ENCODE measurements around the gene RPH3AL.

The RPH3AL gene

DNA sequence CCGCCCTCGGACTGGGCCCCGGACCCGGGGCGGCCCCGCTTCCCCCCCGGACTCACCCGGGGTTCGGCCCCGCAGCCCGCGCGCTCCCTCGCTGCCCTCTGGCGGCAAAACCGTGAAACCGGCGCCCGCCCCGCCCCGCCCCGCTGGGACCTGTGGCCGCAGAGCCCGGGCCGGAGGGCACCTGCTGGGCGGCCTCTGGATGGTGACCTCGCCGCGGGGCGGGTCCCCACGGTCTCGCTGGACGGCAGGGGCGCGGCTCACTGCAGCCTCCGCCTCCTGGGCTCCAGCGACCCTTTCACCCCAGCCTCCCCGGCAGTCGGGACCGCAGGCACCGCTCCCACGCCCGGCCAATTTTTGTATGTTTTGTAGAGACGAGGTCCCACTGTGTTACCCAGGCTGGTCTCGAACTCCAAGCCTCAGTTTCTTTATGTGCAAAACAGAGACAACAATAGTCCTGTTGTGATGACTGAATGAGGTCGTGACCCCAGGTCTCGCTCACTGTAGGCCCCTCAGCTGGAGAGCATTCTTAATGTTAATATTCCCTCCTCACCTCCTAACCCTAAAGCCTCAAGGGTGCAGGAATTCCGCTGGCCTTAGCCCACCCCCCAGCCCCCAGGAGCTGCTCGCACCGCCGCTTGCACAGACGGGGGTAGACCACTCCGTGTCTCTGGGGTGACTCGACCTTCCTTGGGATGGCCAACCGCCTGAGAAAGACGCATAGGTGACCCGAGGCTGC, 33.7 kb upstream of the RPH3AL start:
- no peak for TF ChIP-seq Cebpa-rat (IDR thresholded peaks at IDR 0.05)
- Histone ChIP-seq H3K27me3 (peaks cover 37% of the 10 kb centered on the region), H3K36me3 (no peaks in the 10 kb centered on the region), H3K27ac (peak overlapping the region; percentile 58; the same call in 1 of the 2 replicates), H3K4me2 (peak overlapping the region; percentile 82), H3K9ac (peak overlapping the region; percentile 66; the same call in 1 of the 2 replicates), H3K4me3 (peak overlapping the region; percentile 67), H3K4me1 (peaks cover 48% of the 10 kb centered on the region), H4K20me1 (peaks cover 25% of the 10 kb centered on the region), H3K9me3 (no peaks in the 10 kb centered on the region)

DNA sequence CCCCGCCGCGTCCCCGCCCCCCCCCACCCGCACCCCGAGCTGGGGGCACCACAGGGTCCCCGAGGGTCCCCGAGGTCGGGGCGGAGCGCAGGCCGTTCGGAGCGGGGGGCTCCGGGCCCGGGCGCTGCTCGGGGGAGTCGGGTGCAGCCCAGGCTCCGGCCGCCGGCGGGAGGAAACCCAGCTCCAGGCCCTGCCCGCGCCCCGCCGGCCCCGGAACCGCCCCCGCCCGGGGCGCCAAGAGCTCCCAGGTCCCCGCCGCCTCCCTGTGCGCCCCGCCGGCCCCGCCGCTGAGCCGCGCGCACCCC, 33.2 kb upstream of the RPH3AL start:
- peaks cover 37% of the 10 kb centered on the region for H3K27me3 ChIP-seq
- H3K36me3 ChIP-seq = no peaks in the 10 kb centered on the region
- H3K27ac ChIP-seq = peak overlapping the region; percentile 58; the same call in 1 of the 2 replicates
- H4K20me1 ChIP-seq = peaks cover 25% of the 10 kb centered on the region
- no peak for TF ChIP-seq Cebpa-rat (IDR thresholded peaks at IDR 0.05)
- peak overlapping the region; percentile 67 for H3K4me3 ChIP-seq
- H3K4me2 ChIP-seq = peak overlapping the region; percentile 82
- peaks cover 47% of the 10 kb centered on the region for H3K4me1 ChIP-seq
- H3K9me3 ChIP-seq = no peaks in the 10 kb centered on the region
- peak overlapping the region; percentile 66; the same call in 1 of the 2 replicates for H3K9ac ChIP-seq

DNA sequence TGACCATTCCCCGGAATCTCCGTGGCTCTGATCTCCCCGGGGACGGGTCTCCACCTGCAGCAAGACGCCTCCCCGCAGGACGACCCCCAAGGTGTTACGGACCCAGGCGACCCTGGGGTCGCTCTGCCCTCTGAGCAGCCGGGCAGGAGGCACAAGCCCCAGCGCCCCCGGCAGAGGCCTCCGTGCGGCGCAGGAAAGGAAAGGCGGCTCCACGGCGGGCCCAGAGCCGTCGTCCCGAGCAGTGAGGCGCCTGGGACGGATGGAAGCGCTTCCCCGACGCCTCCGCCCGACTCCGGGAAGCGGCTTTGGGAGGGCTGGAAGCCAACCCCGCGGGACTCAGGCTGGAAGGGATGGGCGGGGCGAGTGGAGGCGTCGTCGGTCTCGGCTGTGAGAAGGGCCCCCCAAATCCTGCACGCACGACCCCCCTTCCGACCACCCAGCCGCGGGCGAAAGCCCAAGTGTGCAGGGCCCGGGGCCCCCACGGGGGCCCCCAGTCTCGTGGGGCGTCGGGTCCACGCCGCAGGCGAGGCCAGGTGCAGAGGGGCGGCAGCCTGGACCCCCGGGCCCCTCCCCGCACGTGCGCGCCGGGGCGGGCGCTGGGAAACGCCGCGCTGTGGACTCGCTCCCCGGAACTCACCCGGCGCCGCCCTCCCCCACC, 32.7 kb upstream of the RPH3AL start:
- H3K9ac ChIP-seq = peak overlapping the region; percentile 50; the same call in 1 of the 2 replicates
- H3K36me3 ChIP-seq = no peaks in the 10 kb centered on the region
- H3K9me3 ChIP-seq = no peaks in the 10 kb centered on the region
- H3K27ac ChIP-seq = peak overlapping the region; percentile 51; the same call in 1 of the 2 replicates
- TF ChIP-seq Cebpa-rat (IDR thresholded peaks at IDR 0.05) = no peak
- peaks cover 25% of the 10 kb centered on the region for H4K20me1 ChIP-seq
- peaks cover 37% of the 10 kb centered on the region for H3K27me3 ChIP-seq
- H3K4me3 ChIP-seq = peak overlapping the region; percentile 67
- peak overlapping the region; percentile 98 for H3K4me2 ChIP-seq
- H3K4me1 ChIP-seq = peaks cover 42% of the 10 kb centered on the region

DNA sequence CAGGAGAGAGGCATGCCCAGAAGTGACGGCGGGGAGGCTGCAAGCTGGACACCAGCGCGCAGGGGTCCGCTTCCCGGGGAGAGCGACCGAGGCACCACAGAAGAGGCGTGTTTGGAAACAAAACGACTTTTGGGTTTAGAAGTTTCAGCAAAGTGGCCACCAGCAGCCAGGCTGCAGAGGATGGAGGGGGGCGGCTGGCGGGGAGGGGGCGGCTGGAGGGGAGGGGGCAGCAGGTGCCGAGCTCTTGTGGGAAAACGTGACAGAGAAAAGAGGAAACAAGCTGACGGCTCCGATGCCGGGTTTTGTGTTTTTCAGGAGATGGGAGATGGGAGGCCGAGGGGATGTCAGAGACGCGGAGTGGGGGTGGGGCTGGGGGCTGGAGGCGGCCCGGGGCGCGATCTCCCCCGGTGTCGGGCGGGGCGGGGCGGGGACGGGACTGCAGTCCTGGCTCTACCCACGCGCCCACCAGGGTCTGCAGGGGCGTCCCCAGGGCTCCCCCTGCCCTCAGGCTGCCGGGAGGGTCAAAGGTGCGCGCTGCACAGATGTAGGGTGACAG, 32.1 kb upstream of the RPH3AL start:
- no peaks in the 10 kb centered on the region for H3K9me3 ChIP-seq
- peaks cover 42% of the 10 kb centered on the region for H3K4me1 ChIP-seq
- no peak for TF ChIP-seq Cebpa-rat (IDR thresholded peaks at IDR 0.05)
- H3K9ac ChIP-seq = no peak overlapping the region
- H3K4me2 ChIP-seq = peak overlapping the region; percentile 98
- H3K27ac ChIP-seq = peak overlapping the region; percentile 51; the same call in 1 of the 2 replicates
- peaks cover 37% of the 10 kb centered on the region for H3K27me3 ChIP-seq
- peaks cover 25% of the 10 kb centered on the region for H4K20me1 ChIP-seq
- peak overlapping the region; percentile 67 for H3K4me3 ChIP-seq
- H3K36me3 ChIP-seq = no peaks in the 10 kb centered on the region

DNA sequence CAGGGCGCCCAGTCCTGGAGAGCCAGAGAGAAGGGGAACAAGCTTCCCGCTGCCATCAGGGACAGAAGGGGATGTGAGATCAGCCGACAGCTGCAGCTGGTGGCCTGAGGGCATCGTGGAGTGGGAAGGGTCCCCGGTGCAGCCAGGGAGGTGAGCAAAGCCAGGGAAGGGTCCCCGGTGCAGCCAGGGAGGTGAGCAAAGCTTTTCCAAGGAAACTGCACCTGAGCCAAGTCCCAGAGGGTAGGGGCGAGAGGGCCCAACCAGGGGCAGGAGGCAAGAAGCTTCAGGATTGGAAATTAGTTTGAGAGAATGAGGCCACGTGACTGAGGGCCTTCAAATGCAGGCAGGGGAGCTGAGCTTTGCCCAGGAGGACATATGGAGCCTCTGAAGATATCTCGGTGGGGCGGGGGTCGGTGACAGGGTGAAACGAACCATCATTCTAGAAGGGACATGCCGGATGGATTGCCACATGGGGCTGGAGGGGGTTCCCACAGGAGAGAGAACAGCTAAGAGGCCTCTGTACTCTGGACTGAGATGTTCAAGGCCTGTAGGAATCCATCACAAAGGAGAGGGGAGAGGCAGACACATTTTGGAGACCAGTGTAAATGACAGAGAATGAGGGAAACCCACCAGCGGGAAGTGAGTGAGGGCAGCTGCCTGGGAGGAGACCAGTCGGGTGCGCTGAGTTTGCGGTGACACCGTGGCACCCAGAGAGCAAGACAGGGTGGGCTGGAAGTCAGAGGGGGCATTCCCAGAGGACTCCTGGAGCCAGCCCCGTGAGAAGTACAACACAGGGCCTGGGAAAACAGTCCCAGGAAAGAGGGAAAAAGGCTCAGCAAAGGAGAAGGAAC, 31.4 kb upstream of the RPH3AL start:
- no peak overlapping the region for H3K9ac ChIP-seq
- peaks cover 42% of the 10 kb centered on the region for H3K4me1 ChIP-seq
- H3K4me2 ChIP-seq = peak overlapping the region; percentile 98
- TF ChIP-seq Cebpa-rat (IDR thresholded peaks at IDR 0.05) = no peak
- H3K4me3 ChIP-seq = no peak overlapping the region
- peaks cover 37% of the 10 kb centered on the region for H3K27me3 ChIP-seq
- H4K20me1 ChIP-seq = peaks cover 25% of the 10 kb centered on the region
- H3K27ac ChIP-seq = no peak overlapping the region
- H3K36me3 ChIP-seq = no peaks in the 10 kb centered on the region
- H3K9me3 ChIP-seq = no peaks in the 10 kb centered on the region

DNA sequence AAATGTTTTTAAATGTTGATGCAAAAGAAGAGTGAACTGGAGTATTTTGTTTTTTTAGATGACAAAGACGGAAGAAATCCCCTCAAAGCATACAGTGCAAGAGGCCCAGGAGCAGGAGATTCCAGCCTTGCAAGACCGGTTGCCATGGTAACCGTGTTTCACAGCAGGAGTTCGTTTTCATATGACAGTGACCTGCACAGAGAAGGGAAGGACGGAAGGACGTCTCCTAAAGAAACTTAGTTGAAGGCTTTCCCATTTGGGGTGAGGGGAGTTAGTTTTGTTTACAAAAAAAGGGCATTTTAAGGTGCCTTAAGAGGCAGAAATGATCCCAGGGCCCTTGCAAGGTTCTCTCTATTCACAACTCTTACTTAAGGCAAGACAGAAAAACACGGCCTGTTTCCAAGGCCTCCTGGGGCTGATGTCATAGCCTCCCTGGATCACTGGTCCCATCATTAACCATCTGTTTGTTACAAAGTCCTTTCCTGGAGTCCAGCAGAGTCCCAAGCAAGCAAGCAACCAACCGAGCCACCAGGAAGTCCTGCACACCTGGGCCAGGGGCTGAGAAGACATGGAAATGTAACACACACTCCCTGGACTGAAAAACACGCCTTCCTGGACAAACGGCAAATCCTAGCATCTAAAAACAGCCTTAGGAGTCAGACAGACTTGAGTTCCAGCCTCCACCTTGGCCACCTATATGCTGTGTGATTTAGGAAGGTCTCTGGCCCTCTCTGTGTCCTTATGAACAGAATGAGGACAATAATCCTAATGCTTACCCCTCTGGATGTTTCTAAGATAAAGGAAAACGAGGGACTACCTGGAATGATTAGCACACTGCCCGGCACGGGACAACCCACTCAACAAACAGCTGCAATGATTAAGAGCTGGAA, 30.3 kb upstream of the RPH3AL start:
- peaks cover 50% of the 10 kb centered on the region for H3K4me1 ChIP-seq
- peak overlapping the region; percentile 98 for H3K4me2 ChIP-seq
- no peak overlapping the region; the same call in 1 of the 2 replicates for H3K9ac ChIP-seq
- H3K4me3 ChIP-seq = no peak overlapping the region
- H3K27ac ChIP-seq = no peak overlapping the region
- H3K36me3 ChIP-seq = no peaks in the 10 kb centered on the region
- TF ChIP-seq Cebpa-rat (IDR thresholded peaks at IDR 0.05) = no peak
- H3K9me3 ChIP-seq = no peaks in the 10 kb centered on the region
- H4K20me1 ChIP-seq = peaks cover 25% of the 10 kb centered on the region
- peaks cover 37% of the 10 kb centered on the region for H3K27me3 ChIP-seq

DNA sequence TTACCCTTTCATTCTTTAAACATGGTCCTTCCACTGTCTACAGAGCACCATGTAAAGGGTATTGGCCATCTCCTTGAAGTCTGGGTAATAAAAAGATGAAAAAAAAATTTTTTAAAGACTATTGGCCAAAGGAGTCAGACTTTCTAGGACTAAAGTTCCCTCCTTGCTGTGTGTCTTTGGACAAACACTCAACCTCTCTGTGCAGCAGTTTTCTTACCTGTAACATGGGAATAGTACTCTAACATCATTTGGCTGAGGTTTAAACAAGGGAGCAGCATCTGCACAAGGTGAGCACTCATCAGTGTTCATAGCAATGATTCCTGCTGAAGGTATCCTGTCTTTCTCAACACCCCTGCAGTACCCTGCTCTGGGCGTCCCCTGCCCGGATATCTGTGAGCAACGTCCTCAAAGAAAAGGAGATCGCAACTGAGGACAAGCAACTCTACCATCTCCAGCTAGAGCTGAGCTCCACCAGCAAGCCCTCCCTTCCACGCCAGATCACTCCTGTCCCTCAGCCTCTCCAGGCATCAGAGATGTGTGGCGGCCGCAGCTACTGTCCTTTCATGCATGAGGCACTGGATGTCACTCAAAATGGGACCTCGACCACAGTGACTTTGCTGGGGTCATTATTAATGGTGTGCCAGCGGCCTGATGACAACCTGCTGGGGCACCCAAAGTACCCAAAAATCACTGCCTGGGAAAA, 29.5 kb upstream of the RPH3AL start:
- Histone ChIP-seq H3K27me3 (peaks cover 37% of the 10 kb centered on the region), H4K20me1 (peaks cover 25% of the 10 kb centered on the region), H3K9me3 (no peaks in the 10 kb centered on the region), H3K4me2 (peak overlapping the region; percentile 98; the same call in 1 of the 2 replicates), H3K27ac (no peak overlapping the region), H3K4me3 (no peak overlapping the region), H3K9ac (no peak overlapping the region), H3K4me1 (peaks cover 58% of the 10 kb centered on the region), H3K36me3 (no peaks in the 10 kb centered on the region)
- TF ChIP-seq Cebpa-rat (IDR thresholded peaks at IDR 0.05) = no peak

DNA sequence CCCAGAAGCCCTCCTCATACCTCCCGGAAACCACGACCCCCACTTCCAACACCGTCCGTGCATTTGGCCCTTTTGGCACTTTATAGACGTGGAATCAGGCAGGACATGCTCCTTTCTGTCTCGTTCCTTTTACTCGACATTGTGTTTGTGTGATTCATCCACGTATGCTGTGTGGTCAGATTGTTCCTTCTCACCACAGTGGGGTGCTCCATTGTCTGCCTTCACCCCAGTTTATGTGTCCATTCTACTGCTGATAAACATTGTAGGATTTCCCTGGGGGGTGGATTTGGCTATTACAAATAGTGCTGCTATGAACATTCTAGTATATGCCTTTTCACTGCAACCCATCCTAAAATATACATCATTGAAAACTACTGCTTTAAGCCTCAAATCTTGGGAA, 28.9 kb upstream of the RPH3AL start:
- peaks cover 61% of the 10 kb centered on the region for H3K4me1 ChIP-seq
- H3K36me3 ChIP-seq = no peaks in the 10 kb centered on the region
- H4K20me1 ChIP-seq = peaks cover 25% of the 10 kb centered on the region
- H3K4me3 ChIP-seq = no peak overlapping the region
- no peak overlapping the region for H3K27ac ChIP-seq
- no peak for TF ChIP-seq Cebpa-rat (IDR thresholded peaks at IDR 0.05)
- H3K9ac ChIP-seq = no peak overlapping the region
- H3K4me2 ChIP-seq = no peak overlapping the region
- no peaks in the 10 kb centered on the region for H3K9me3 ChIP-seq
- peaks cover 37% of the 10 kb centered on the region for H3K27me3 ChIP-seq

All from BLaER1 (cell line).